ENCODE data around the gene HSPH1.

Gene HSPH1

DNA sequence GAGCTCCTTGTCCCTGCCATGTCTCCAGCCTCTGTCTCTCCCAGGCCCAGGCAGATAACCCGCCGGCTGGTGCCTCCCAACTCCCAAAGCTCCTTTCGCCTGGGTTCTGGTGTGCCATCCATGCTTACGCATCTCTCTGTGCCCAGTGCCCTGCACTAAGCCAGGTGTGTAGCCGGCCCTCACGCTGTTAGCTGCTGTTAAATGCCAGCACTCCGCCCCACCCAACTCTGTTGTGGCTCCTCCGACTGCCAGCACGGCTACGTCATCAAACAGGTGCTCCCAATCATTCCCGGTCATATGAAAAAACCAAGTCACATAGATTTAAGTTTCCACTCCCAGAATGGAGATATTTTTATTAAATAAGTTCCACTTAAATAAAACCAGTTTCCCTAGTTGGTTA is 7.0 kb upstream of the HSPH1 start:
- no peaks in the 10 kb centered on the region for H4K20me1 ChIP-seq (ENCODE audit: insufficient read depth, low read length, poor library complexity, severe bottlenecking)
- no peaks in the 10 kb centered on the region for H3K27me3 ChIP-seq (ENCODE audit: insufficient read depth, low read length, poor library complexity, severe bottlenecking)
- no peak overlapping the region for H3K4me2 ChIP-seq (ENCODE audit: low read depth, low read length, poor library complexity, severe bottlenecking)
- no peak overlapping the region for H3K4me3 ChIP-seq (ENCODE audit: low read length, poor library complexity, severe bottlenecking)
- H2AFZ ChIP-seq (ENCODE audit: low read length): no peak overlapping the region
- H3K9me2 ChIP-seq (replicated peaks; ENCODE audit: low read depth, low read length): no peaks in the 10 kb centered on the region
- no peaks in the 10 kb centered on the region for H3K9me3 ChIP-seq (ENCODE audit: insufficient read depth, low read depth, low read length)
- no peaks in the 10 kb centered on the region for H3K36me3 ChIP-seq (ENCODE audit: insufficient read depth, low read length)
- TF ChIP-seq, protein P1, sequence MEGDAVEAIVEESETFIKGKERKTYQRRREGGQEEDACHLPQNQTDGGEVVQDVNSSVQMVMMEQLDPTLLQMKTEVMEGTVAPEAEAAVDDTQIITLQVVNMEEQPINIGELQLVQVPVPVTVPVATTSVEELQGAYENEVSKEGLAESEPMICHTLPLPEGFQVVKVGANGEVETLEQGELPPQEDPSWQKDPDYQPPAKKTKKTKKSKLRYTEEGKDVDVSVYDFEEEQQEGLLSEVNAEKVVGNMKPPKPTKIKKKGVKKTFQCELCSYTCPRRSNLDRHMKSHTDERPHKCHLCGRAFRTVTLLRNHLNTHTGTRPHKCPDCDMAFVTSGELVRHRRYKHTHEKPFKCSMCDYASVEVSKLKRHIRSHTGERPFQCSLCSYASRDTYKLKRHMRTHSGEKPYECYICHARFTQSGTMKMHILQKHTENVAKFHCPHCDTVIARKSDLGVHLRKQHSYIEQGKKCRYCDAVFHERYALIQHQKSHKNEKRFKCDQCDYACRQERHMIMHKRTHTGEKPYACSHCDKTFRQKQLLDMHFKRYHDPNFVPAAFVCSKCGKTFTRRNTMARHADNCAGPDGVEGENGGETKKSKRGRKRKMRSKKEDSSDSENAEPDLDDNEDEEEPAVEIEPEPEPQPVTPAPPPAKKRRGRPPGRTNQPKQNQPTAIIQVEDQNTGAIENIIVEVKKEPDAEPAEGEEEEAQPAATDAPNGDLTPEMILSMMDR (conservative IDR thresholded peaks at IDR 0.05; ENCODE audit: low read length): no peak
- TF ChIP-seq EZH2phosphoT487 (IDR thresholded peaks at IDR 0.05; ENCODE audit: borderline replicate concordance): no peak
- H3K79me2 ChIP-seq (ENCODE audit: insufficient read depth, low read length): no peaks in the 10 kb centered on the region
- H3K4me1 ChIP-seq (ENCODE audit: insufficient read depth, low read length, poor library complexity, severe bottlenecking): no peaks in the 10 kb centered on the region
- no peaks in the 10 kb centered on the region for H3F3A ChIP-seq (ENCODE audit: low read depth)
- H3K9ac ChIP-seq (ENCODE audit: low read depth, low read length, poor library complexity, severe bottlenecking): no peak overlapping the region

DNA sequence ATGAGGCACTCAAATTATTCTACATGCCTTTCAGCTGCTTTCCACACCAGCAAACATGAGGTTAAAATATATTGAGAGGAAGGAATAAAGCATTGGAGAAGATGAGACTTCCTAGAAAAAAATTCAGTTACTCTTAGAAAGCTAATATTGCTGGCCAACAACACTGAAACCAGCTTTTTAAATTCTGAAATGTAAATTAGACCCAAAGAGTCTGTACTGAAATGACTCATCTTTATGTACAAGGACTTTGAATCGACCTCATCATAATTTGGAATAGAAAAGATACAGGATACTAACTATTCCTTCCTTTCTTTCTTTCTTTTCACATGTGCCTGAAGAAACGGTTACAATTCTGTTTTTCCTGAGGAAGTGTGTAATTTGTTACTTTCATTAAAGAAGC is 6.5 kb upstream of the HSPH1 start:
- no peak for TF ChIP-seq EZH2phosphoT487 (IDR thresholded peaks at IDR 0.05; ENCODE audit: borderline replicate concordance)
- TF ChIP-seq, protein P1 (conservative IDR thresholded peaks at IDR 0.05; ENCODE audit: low read length): no peak
- H3F3A ChIP-seq (ENCODE audit: low read depth): no peaks in the 10 kb centered on the region
- H3K4me3 ChIP-seq (ENCODE audit: low read length, poor library complexity, severe bottlenecking): no peak overlapping the region
- H3K4me1 ChIP-seq (ENCODE audit: insufficient read depth, low read length, poor library complexity, severe bottlenecking): peaks cover 4% of the 10 kb centered on the region
- H3K9ac ChIP-seq (ENCODE audit: low read depth, low read length, poor library complexity, severe bottlenecking): no peak overlapping the region
- peaks cover 4% of the 10 kb centered on the region; the same call in 1 of the 2 replicates for H3K79me2 ChIP-seq (ENCODE audit: insufficient read depth, low read length)
- no peaks in the 10 kb centered on the region for H3K9me2 ChIP-seq (replicated peaks; ENCODE audit: low read depth, low read length)
- no peak overlapping the region for H3K4me2 ChIP-seq (ENCODE audit: low read depth, low read length, poor library complexity, severe bottlenecking)
- no peaks in the 10 kb centered on the region for H3K9me3 ChIP-seq (ENCODE audit: insufficient read depth, low read depth, low read length)
- H3K36me3 ChIP-seq (ENCODE audit: insufficient read depth, low read length): no peaks in the 10 kb centered on the region
- no peaks in the 10 kb centered on the region for H3K27me3 ChIP-seq (ENCODE audit: insufficient read depth, low read length, poor library complexity, severe bottlenecking)
- no peak overlapping the region for H2AFZ ChIP-seq (ENCODE audit: low read length)
- no peaks in the 10 kb centered on the region for H4K20me1 ChIP-seq (ENCODE audit: insufficient read depth, low read length, poor library complexity, severe bottlenecking)

DNA sequence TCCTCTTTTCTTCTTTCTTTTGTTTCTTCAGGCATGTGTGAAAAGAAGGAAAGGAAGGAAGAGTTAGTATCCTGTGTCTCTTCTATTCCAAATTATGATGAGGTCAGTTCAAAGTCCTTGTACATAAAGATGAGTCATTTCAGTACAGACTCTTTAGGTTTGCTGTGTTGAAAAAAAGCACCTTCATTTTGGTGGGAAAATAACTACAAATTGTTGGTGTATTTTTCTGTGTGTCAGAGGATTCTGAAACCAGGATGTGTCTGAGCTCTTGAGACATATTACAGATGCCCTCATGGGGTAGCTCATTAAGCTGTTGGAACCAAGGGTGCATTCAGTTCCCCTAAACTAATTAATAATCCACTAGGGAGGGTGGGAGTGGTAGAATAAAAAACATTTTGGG is 5.8 kb upstream of the HSPH1 start:
- H3K4me2 ChIP-seq (ENCODE audit: low read depth, low read length, poor library complexity, severe bottlenecking): no peak overlapping the region
- H3K9me2 ChIP-seq (replicated peaks; ENCODE audit: low read depth, low read length): no peaks in the 10 kb centered on the region
- TF ChIP-seq, protein P1 (conservative IDR thresholded peaks at IDR 0.05; ENCODE audit: low read length): no peak
- no peak for TF ChIP-seq EZH2phosphoT487 (IDR thresholded peaks at IDR 0.05; ENCODE audit: borderline replicate concordance)
- no peaks in the 10 kb centered on the region for H3K9me3 ChIP-seq (ENCODE audit: insufficient read depth, low read depth, low read length)
- no peaks in the 10 kb centered on the region for H3K27me3 ChIP-seq (ENCODE audit: insufficient read depth, low read length, poor library complexity, severe bottlenecking)
- H3K4me3 ChIP-seq (ENCODE audit: low read length, poor library complexity, severe bottlenecking): no peak overlapping the region
- H2AFZ ChIP-seq (ENCODE audit: low read length): no peak overlapping the region
- peaks cover 11% of the 10 kb centered on the region for H3K4me1 ChIP-seq (ENCODE audit: insufficient read depth, low read length, poor library complexity, severe bottlenecking)
- no peaks in the 10 kb centered on the region for H3K36me3 ChIP-seq (ENCODE audit: insufficient read depth, low read length)
- no peaks in the 10 kb centered on the region for H4K20me1 ChIP-seq (ENCODE audit: insufficient read depth, low read length, poor library complexity, severe bottlenecking)
- no peaks in the 10 kb centered on the region for H3F3A ChIP-seq (ENCODE audit: low read depth)
- H3K9ac ChIP-seq (ENCODE audit: low read depth, low read length, poor library complexity, severe bottlenecking): no peak overlapping the region
- H3K79me2 ChIP-seq (ENCODE audit: insufficient read depth, low read length): peaks cover 9% of the 10 kb centered on the region; the same call in 1 of the 2 replicates
